ENCODE measurements around the gene KSR2. TPM values are rescaled to one million over a fixed set of nuclear protein-coding genes. Genes with fewer than 3 reads are reported as not detected.

Gene KSR2
- total and polyA plus RNA-seq, 2 of the 13 experiments (the other 11 are each of a cell fraction or from before 2014, with no cell fraction given): 0.02 TPM; not detected in 1

GRCh38 chr12:117450209-117450608 is 518.6 kb downstream of the KSR2 start:
- Histone ChIP-seq H2AFZ (ENCODE audit: low read length) (no peak overlapping the region), H3K27me3 (ENCODE audit: control insufficient read depth in 1 of 2, insufficient read depth in 2 of 2, low read length in 2 of 2) (0 out of 5 replicates have a peak, but pooled peaks cover 0 to 1% of the 10 kb centered on the region in 2 experiments)
- DNase-seq (ENCODE audit: low spot score): no peak

More at GRCh38 chr12:117450209-117450608, 518.6 kb downstream of the KSR2 start:
- intact Hi-C loops (cut with micrococcal nuclease; ENCODE audit: unreplicated experiment) (no loop called here), in situ Hi-C loops (cut with HindIII; ENCODE audit: extremely low pct_ligation_motif_present, low pct_unique_long_range_greater_than_20kb) (no loop called here)
- Histone ChIP-seq H3K79me2 (ENCODE audit: insufficient read depth, low read length) (no peaks in the 10 kb centered on the region), H3K9ac (ENCODE audit: insufficient read depth, low read depth, low read length) (no peak overlapping the region), H3K9me3 (ENCODE audit: low read length) (no peaks in the 10 kb centered on the region), H3K4me1 (ENCODE audit: insufficient read depth, low read length) (no peaks in the 10 kb centered on the region), H3K4me2 (ENCODE audit: low read depth, low read length) (no peak overlapping the region), H3K36me3 (replicated peaks in 1 of 2; ENCODE audit: control insufficient read depth in 1 of 2, insufficient read depth in 2 of 2, low read length in 2 of 2) (no peaks in the 10 kb centered on the region), H4K20me1 (ENCODE audit: insufficient read depth, low read length) (no peaks in the 10 kb centered on the region), H3K4me3 (replicated peaks in 1 of 3; ENCODE audit: insufficient read depth in 1 of 3, low read depth in 2 of 3, low read length in 3 of 3) (no peak overlapping the region), H3K27ac (ENCODE audit: extremely low read length, insufficient read depth, low read length) (no peak overlapping the region)
- POLR2A ChIA-PET: no interaction called here
- ATAC-seq: no peak
- CTCF ChIA-PET (ENCODE audit: low intra/inter-chr PET ratio, low total read pairs): no interaction called here
- BruUV-seq (replicated peaks): no TSS peak
- FAIRE-seq: no peak
- WGBS (ENCODE audit: low lambda C conversion rate): 18% methylated on average over 3 of the region's 5 CpGs
- TF ChIP-seq MTF1 (CRISPR knock-in tag; IDR thresholded peaks at IDR 0.05) (no peak), ZBTB34 (CRISPR knock-in tag; IDR thresholded peaks at IDR 0.05) (no peak), GLMP (CRISPR knock-in tag; IDR thresholded peaks at IDR 0.05; ENCODE audit: borderline replicate concordance) (no peak), ESRRA (CRISPR knock-in tag; IDR thresholded peaks at IDR 0.05; ENCODE audit: low read depth) (no peak), ARID2 (CRISPR knock-in tag; IDR thresholded peaks at IDR 0.05; ENCODE audit: borderline replicate concordance) (no peak), ZNF589 (CRISPR knock-in tag; conservative IDR thresholded peaks at IDR 0.05) (no peak), ZNF672 (CRISPR knock-in tag; IDR thresholded peaks at IDR 0.05) (no peak), ZNF720 (CRISPR knock-in tag; IDR thresholded peaks at IDR 0.05) (no peak), TFDP1 (CRISPR knock-in tag; IDR thresholded peaks at IDR 0.05; ENCODE audit: borderline replicate concordance) (no peak)

All from HepG2 (cell line).